SK-N-SH treated with all-trans-retinoic acid at 6 μM for 48 hours (cell line): Measurements from ENCODE around the gene ZNF292.

ENCODE experiments used
- ATAC-seq: fragments of 200-7000 bp; cut with Tn5 transposase; 3 replicates; pipeline ENCODE4 v1.9.1; 2020; ENCODE audit warnings: mild to moderate bottlenecking, moderate library complexity
- ARNTL ChIP-seq: fragments of 450-650 bp; formaldehyde crosslinking; IDR thresholded peaks from 2 replicates; pipeline ENCODE4 v1.5.0; 2020; ENCODE audit warnings: low read depth, mild to moderate bottlenecking, moderate library complexity, borderline replicate concordance
- CREB5 ChIP-seq: fragments of 250-450 bp; sonication (Bioruptor Pico); IDR thresholded peaks from 2 replicates; pipeline ENCODE4 v1.5.1; 2020; ENCODE audit warnings: low read depth, mild to moderate bottlenecking, moderate library complexity
- CSDC2 ChIP-seq: fragments of 250-450 bp; sonication (Bioruptor Pico); IDR thresholded peaks from 2 replicates; pipeline ENCODE4 v1.5.0; 2020; ENCODE audit warnings: mild to moderate bottlenecking, moderate library complexity
- CSRNP3 ChIP-seq: fragments of 250-450 bp; sonication (Bioruptor Pico); IDR thresholded peaks from 2 replicates; pipeline ENCODE4 v1.5.1; 2021; ENCODE audit warnings: mild to moderate bottlenecking, moderate library complexity
- ESRRG ChIP-seq: fragments of 250-450 bp; sonication (Bioruptor Pico); IDR thresholded peaks from 2 replicates; pipeline ENCODE4 v1.6.1; 2021; ENCODE audit warnings: mild to moderate bottlenecking
- GLIS3 ChIP-seq: fragments of 250-450 bp; sonication (Bioruptor Pico); IDR thresholded peaks from 2 replicates; pipeline ENCODE4 v1.5.0; 2020; ENCODE audit warnings: mild to moderate bottlenecking, moderate library complexity
- ISL1 ChIP-seq: fragments of 250-450 bp; sonication (Bioruptor Pico); IDR thresholded peaks from 2 replicates; pipeline ENCODE4 v2.1.2; 2022; ENCODE audit warnings: mild to moderate bottlenecking, moderate library complexity
- OSR1 ChIP-seq: fragments of 250-450 bp; sonication (Bioruptor Pico); IDR thresholded peaks from 2 replicates; pipeline ENCODE4 v1.8.0; 2022; ENCODE audit warnings: moderate library complexity, mild to moderate bottlenecking, inconsistent platforms
- SNAI2 ChIP-seq: fragments of 250-450 bp; sonication (Bioruptor Pico); IDR thresholded peaks from 2 replicates; pipeline ENCODE4 v1.5.0; 2020; ENCODE audit warnings: mild to moderate bottlenecking, moderate library complexity
- TCF4 ChIP-seq: fragments of 250-450 bp; sonication (Bioruptor Pico); IDR thresholded peaks from 2 replicates; pipeline ENCODE4 v1.8.0; 2021; ENCODE audit warnings: mild to moderate bottlenecking, moderate library complexity, borderline replicate concordance
- TOX ChIP-seq: fragments of 250-450 bp; sonication (Bioruptor Pico); IDR thresholded peaks from 2 replicates; pipeline ENCODE4 v1.8.0; 2021; ENCODE audit warnings: mild to moderate bottlenecking, moderate library complexity, borderline replicate concordance
- TSHZ2 ChIP-seq: fragments of 250-450 bp; sonication (Bioruptor Pico); IDR thresholded peaks from 2 replicates; pipeline ENCODE4 v1.5.0; 2020; ENCODE audit warnings: mild to moderate bottlenecking, moderate library complexity
- ZC3H10 ChIP-seq: fragments of 250-450 bp; sonication (Bioruptor Pico); IDR thresholded peaks from 2 replicates; pipeline ENCODE4 v1.5.1; 2021; ENCODE audit warnings: mild to moderate bottlenecking, moderate library complexity
- ZFP3 ChIP-seq: fragments of 250-450 bp; sonication (Bioruptor Pico); IDR thresholded peaks from 2 replicates; pipeline ENCODE4 v1.5.0; 2020; ENCODE audit warnings: mild to moderate bottlenecking, moderate library complexity
- ZFP30 ChIP-seq: fragments of 450-650 bp; formaldehyde crosslinking; IDR thresholded peaks from 2 replicates; pipeline ENCODE4 v1.5.0; 2022; ENCODE audit warnings: mild to moderate bottlenecking, moderate library complexity
- ZNF565 ChIP-seq: fragments of 450-650 bp; formaldehyde crosslinking; conservative IDR thresholded peaks from 2 replicates; pipeline ENCODE4 v1.5.0; 2020; ENCODE audit warnings: low read depth, mild to moderate bottlenecking, moderate library complexity
- ZNF70 ChIP-seq: fragments of 450-650 bp; formaldehyde crosslinking; IDR thresholded peaks from 2 replicates; pipeline ENCODE4 v1.5.0; 2020; ENCODE audit warnings: mild to moderate bottlenecking, moderate library complexity
- ZNF8 ChIP-seq: fragments of 450-650 bp; formaldehyde crosslinking; IDR thresholded peaks from 2 replicates; pipeline ENCODE4 v1.5.0; 2020; ENCODE audit warnings: mild to moderate bottlenecking, moderate library complexity

The ZNF292 gene

GRCh38 chr6:87287251-87287650 lies 131.9 kb downstream of the ZNF292 start (continued):
- TF ChIP-seq TSHZ2 (CRISPR knock-in tag) (no peak), ARNTL (CRISPR knock-in tag) (no peak), ZNF70 (CRISPR knock-in tag) (no peak)
- TF ChIP-seq, all 23 proteins: peak for 0

GRCh38 chr6:87289571-87289970 lies 134.2 kb downstream of the ZNF292 start:
- ATAC-seq, result no peak
- no peak for TF ChIP-seq TOX (CRISPR knock-in tag)
- no peak for TF ChIP-seq ARNTL (CRISPR knock-in tag)
- no peak for TF ChIP-seq GLIS3 (CRISPR knock-in tag)
- no peak for TF ChIP-seq CSRNP3 (CRISPR knock-in tag)
- TF ChIP-seq ZNF70 (CRISPR knock-in tag), result no peak
- TF ChIP-seq, all 23 proteins: peak for 0

GRCh38 chr6:87291883-87292282 lies 136.5 kb downstream of the ZNF292 start:
- no peak for ATAC-seq
- TF ChIP-seq ARNTL (CRISPR knock-in tag) (no peak), CSRNP3 (CRISPR knock-in tag) (no peak), SNAI2 (CRISPR knock-in tag) (no peak), ISL1 (CRISPR knock-in tag) (no peak), CREB5 (no peak), ZC3H10 (CRISPR knock-in tag) (no peak), ZFP3 (CRISPR knock-in tag) (no peak), TOX (CRISPR knock-in tag) (no peak), CSDC2 (CRISPR knock-in tag) (no peak), TCF4 (CRISPR knock-in tag) (no peak), GLIS3 (CRISPR knock-in tag) (no peak), TSHZ2 (CRISPR knock-in tag) (no peak), ZNF70 (CRISPR knock-in tag) (no peak), ZNF8 (CRISPR knock-in tag) (no peak), ESRRG (CRISPR knock-in tag) (no peak), OSR1 (CRISPR knock-in tag) (no peak), ZFP30 (CRISPR knock-in tag) (no peak)

GRCh38 chr6:87293526-87293925 lies 138.2 kb downstream of the ZNF292 start:
- TF ChIP-seq TOX (CRISPR knock-in tag) (no peak), ZNF565 (CRISPR knock-in tag) (no peak)
- TF ChIP-seq, all 23 proteins: peak for 0
- ATAC-seq, result no peak
